Kidney (tissue), 14 donors: Measurements from ENCODE around the gene LYPD4. TPM values are rescaled to one million over a fixed set of nuclear protein-coding genes. Genes with fewer than 3 reads are reported as not detected.

Experiments
- DNase-seq, 5 donors: peaks; one replicate each; pipeline ENCODE4 v3.0.0-alpha.2; 2013 to 2020
- FAIRE-seq: peaks from 2 replicates; lab custom pipeline; 2012; peaks lifted over from hg19 to GRCh38; lab: Jason Lieb, UNC
- H3K27ac ChIP-seq, 2 donors: one replicate each; pipeline ENCODE4 v1.7.0; 2013; ENCODE audit warnings: low read depth in 2 of 2, low read length in 2 of 2, inconsistent platforms in 1 of 2
- H3K27me3 ChIP-seq: one replicate; pipeline ENCODE4 v1.7.1; 2013; ENCODE audit warnings: low read length, inconsistent platforms; ENCODE audit not compliant: control insufficient read depth, insufficient read depth
- H3K36me3 ChIP-seq, 3 donors: one replicate each; pipeline versions ENCODE4 v1.7.0 to v1.7.1; 2013; ENCODE audit warnings: low read length in 3 of 3, control low read depth in 1 of 3, inconsistent platforms in 1 of 3; ENCODE audit not compliant: insufficient read depth in 3 of 3, control insufficient read depth in 2 of 3
- H3K4me1 ChIP-seq, 3 donors: one replicate each; pipeline versions ENCODE4 v1.7.0 to v1.7.1; 2013; ENCODE audit warnings: low read length in 3 of 3, inconsistent platforms in 1 of 3, low read depth in 1 of 3; ENCODE audit not compliant: control insufficient read depth in 2 of 3, insufficient read depth in 2 of 3
- H3K4me3 ChIP-seq, 3 donors: one replicate each; pipeline versions ENCODE4 v1.7.0 to v1.8.1; 2013; ENCODE audit warnings: low read length in 3 of 3, control low read depth in 1 of 3, inconsistent platforms in 1 of 3
- H3K9ac ChIP-seq, 3 donors: one replicate each; pipeline versions ENCODE4 v1.7.0 to v1.7.1; 2013; ENCODE audit warnings: low read length in 3 of 3, control low read depth in 1 of 3, inconsistent platforms in 1 of 3
- H3K9me3 ChIP-seq, 3 donors: one replicate each; pipeline versions ENCODE4 v1.7.0 to v1.7.1; 2013; ENCODE audit warnings: low read length in 3 of 3, control low read depth in 1 of 3, inconsistent platforms in 1 of 3; ENCODE audit not compliant: control insufficient read depth in 2 of 3, insufficient read depth in 1 of 3
- CTCF ChIP-seq: IDR thresholded peaks from 3 replicates; pipeline ENCODE4 v1.5.1; 2012; ENCODE audit warnings: mild to moderate bottlenecking, moderate library complexity, borderline replicate concordance; ENCODE audit not compliant: insufficient read depth; ENCODE audit errors: extremely low read depth
- intact Hi-C: fragments of 100-400 bp; cut with DNase I; formaldehyde crosslinking; loops from one replicate; pipeline ENCODE4 v1.11.1; 2022
- polyA plus RNA-seq: library from polyadenylated mRNA; stranded (reverse); fragments of 350-450 nt; fragmentation: Illumina TruSeq; extraction: RNeasy Lipid Tissue Mini Kit (QIAGEN cat#74804); gene quantifications from one replicate; pipeline ENCODE4 v1.2.3, GENCODE V29; 2014; ENCODE audit warnings: low read depth, low replicate concordance; ENCODE audit not compliant: insufficient read depth
- total RNA-seq: library from RNA; stranded (reverse); fragmentation: NEBNext Ultra II Directional; extraction: Animal tissue kit (Norgen Biotek cat#: 25700); gene quantifications from one replicate; pipeline ENCODE4 v1.2.1, GENCODE V29; 2021
- donor health status: control.
- donor health status: control.
- donor health status: control.
- donor health status: control.
- donor health status: control.
- donor health status: DM: yes; HTN: yes; CAD: no.
- donor health status: Normal renal cell carcinoma (clear cell type).

The LYPD4 gene
- total and polyA plus RNA-seq, 2 donors from 2014 or later, result not detected

- no peaks in the 10 kb centered on the region for H3K27me3 ChIP-seq
- DNase-seq (no peak), FAIRE-seq (no peak)
- H3K36me3 ChIP-seq, result no peaks in the 10 kb centered on the region
- no peak overlapping the region for H3K9ac ChIP-seq
- no peak overlapping the region for H3K27ac ChIP-seq
- no peak for TF ChIP-seq CTCF
- intact Hi-C loops, result no loop called here
- no peaks in the 10 kb centered on the region for H3K9me3 ChIP-seq
- no peak overlapping the region for H3K4me3 ChIP-seq
- H3K4me1 ChIP-seq, result no peaks in the 10 kb centered on the region
Measured at GRCh38 chr19:41839211-41839610, 5.3 kb downstream of the LYPD4 start.

GRCh38 chr19:41837981-41838708 is 6.3 kb downstream of the LYPD4 start:
- no peak overlapping the region for H3K27ac ChIP-seq
- no peaks in the 10 kb centered on the region for H3K36me3 ChIP-seq
- no peaks in the 10 kb centered on the region for H3K9me3 ChIP-seq
- H3K27me3 ChIP-seq, result no peaks in the 10 kb centered on the region
- H3K4me1 ChIP-seq, result no peaks in the 10 kb centered on the region
- DNase-seq (no peak), FAIRE-seq (no peak)
- no peak overlapping the region for H3K9ac ChIP-seq
- H3K4me3 ChIP-seq, result no peak overlapping the region
- intact Hi-C loops, result no loop called here
- no peak for TF ChIP-seq CTCF

GRCh38 chr19:41821003-41821735 is 23.3 kb downstream of the LYPD4 start:
- Histone ChIP-seq H3K9me3 (peaks cover 0 to 3% (median 0%) of the 10 kb centered on the region in 3 donors), H3K9ac (no peak overlapping the region), H3K4me3 (no peak overlapping the region), H3K27ac (no peak overlapping the region), H3K4me1 (no peaks in the 10 kb centered on the region), H3K36me3 (no peaks in the 10 kb centered on the region), H3K27me3 (no peaks in the 10 kb centered on the region)
- peak in 4 of 5 donors; percentile 38 to 63 (median 52) for DNase-seq
- FAIRE-seq, result no peak
- TF ChIP-seq CTCF, result peak; percentile 43
- intact Hi-C loops, result no loop called here
